Endodermal cell (in vitro differentiated cells): Measurements from ENCODE around the gene INSIG1. TPM values are rescaled to one million over a fixed set of nuclear protein-coding genes. Genes with fewer than 3 reads are reported as not detected.

Experiments
- DNase-seq: peaks from one replicate; pipeline ENCODE4 v3.0.0-alpha.2; 2017
- H3K27ac ChIP-seq: 2 replicates; pipeline ENCODE4 v1.5.1; 2013; ENCODE audit warnings: mild to moderate bottlenecking, low read depth, low read length, moderate library complexity
- H3K27me3 ChIP-seq: 2 replicates; pipeline ENCODE4 v1.6.1; 2013; ENCODE audit warnings: mild to moderate bottlenecking, low read length, moderate library complexity; ENCODE audit not compliant: insufficient read depth, control insufficient read depth, poor library complexity, severe bottlenecking
- H3K36me3 ChIP-seq: 2 replicates; pipeline ENCODE4 v1.7.0; 2013; ENCODE audit warnings: mild to moderate bottlenecking, low read length, moderate library complexity; ENCODE audit not compliant: control insufficient read depth, insufficient read depth
- H3K4me1 ChIP-seq: one replicate; pipeline ENCODE4 v1.7.0; 2013; ENCODE audit warnings: low read length; ENCODE audit not compliant: control insufficient read depth, insufficient read depth
- H3K4me3 ChIP-seq: 2 replicates; pipeline ENCODE4 v1.5.1; 2013; ENCODE audit warnings: mild to moderate bottlenecking, low read length, moderate library complexity
- H3K9ac ChIP-seq: 2 replicates; pipeline ENCODE4 v1.6.1; 2013; ENCODE audit warnings: mild to moderate bottlenecking, low read length, moderate library complexity; ENCODE audit not compliant: poor library complexity, severe bottlenecking; ENCODE audit errors: extremely low read depth
- H3K9me3 ChIP-seq: 2 replicates; pipeline ENCODE4 v1.6.1; 2013; ENCODE audit warnings: mild to moderate bottlenecking, low read length, moderate library complexity; ENCODE audit not compliant: control insufficient read depth
- H3K27ac Mint-ChIP-seq: 2 replicates; pipeline ENCODE4 v1.8.0; 2020; ENCODE audit warnings: mixed read lengths
- H3K27me3 Mint-ChIP-seq: 2 replicates; pipeline ENCODE4 v1.8.0; 2021; ENCODE audit warnings: mild to moderate bottlenecking, mixed read lengths; ENCODE audit not compliant: insufficient read depth
- H3K36me3 Mint-ChIP-seq: 2 replicates; pipeline ENCODE4 v1.8.0; 2020; ENCODE audit warnings: low read depth, mixed read lengths
- H3K4me1 Mint-ChIP-seq: 2 replicates; pipeline ENCODE4 v1.8.0; 2020; ENCODE audit warnings: mixed read lengths
- H3K4me3 Mint-ChIP-seq: 2 replicates; pipeline ENCODE4 v1.8.0; 2020; ENCODE audit warnings: mild to moderate bottlenecking, moderate library complexity, mixed read lengths
- H3K9me3 Mint-ChIP-seq: 2 replicates; pipeline ENCODE4 v1.8.0; 2020; ENCODE audit warnings: mild to moderate bottlenecking, mixed read lengths
- WGBS, 2 experiments: methylation state at CpG; one replicate each; pipeline versions ENCODE4 v1.1.5 to v1.1.7; 2013; ENCODE audit warnings: missing lambda C conversion rate in 2 of 2, mixed read lengths in 1 of 2; ENCODE audit not compliant: insufficient coverage in 1 of 2, insufficient read length in 1 of 2; 5-methylcytosine and 5-hydroxymethylcytosine counted together
- total RNA-seq, 2 donors: library from RNA; stranded (reverse); fragmentation: NEBNext Ultra II Directional in 1 of 2; extraction: Animal tissue kit (Norgen Biotek cat#: 25700) in 1 of 2; gene quantifications; 2 replicates in 1 of 2; 3 replicates in 1 of 2; pipeline ENCODE4 v1.2.1, GENCODE V29; 2021
- TF ChIP-seq, protein P1 (sequence below): fragments of 200-600 bp; sonication (generic); conservative IDR thresholded peaks from 2 replicates; pipeline ENCODE4 v1.5.0; 2021; ENCODE audit warnings: antibody characterized with exemption, mild to moderate bottlenecking

The INSIG1 gene
- total RNA-seq, 2 donors from 2014 or later, result 27.2 to 36.9 TPM

DNA sequence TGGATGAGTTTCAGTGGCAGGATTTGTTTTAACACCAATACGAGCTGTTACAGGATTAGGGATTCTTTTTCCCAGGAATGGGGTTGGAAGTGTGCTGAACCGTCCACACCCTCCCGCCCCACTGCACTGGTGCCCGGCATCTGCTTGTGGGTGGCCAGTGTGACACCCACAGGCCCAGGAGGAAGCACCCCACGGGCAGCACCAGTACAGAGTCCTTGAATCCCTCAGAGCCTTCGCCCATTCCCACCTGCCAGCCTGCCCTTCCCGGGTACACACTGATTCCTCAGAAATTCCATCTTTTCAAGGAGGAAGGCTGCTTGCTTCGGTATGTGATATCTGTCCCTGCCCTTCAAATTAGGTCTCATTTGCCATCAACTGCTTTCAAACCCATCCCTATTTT, 15.4 kb downstream of the INSIG1 start:
- Histone ChIP-seq H3K4me1 (no peaks in the 10 kb centered on the region), H3K27ac (no peak overlapping the region), H3K9me3 (no peaks in the 10 kb centered on the region), H3K4me3 (no peak overlapping the region), H3K9ac (no peak overlapping the region), H3K27me3 (no peaks in the 10 kb centered on the region), H3K36me3 (peaks cover 25% of the 10 kb centered on the region)
- H3K27me3 Mint-ChIP-seq, result peaks cover 4% of the 10 kb centered on the region
- H3K4me3 Mint-ChIP-seq, result no peak overlapping the region
- TF ChIP-seq, protein P1, sequence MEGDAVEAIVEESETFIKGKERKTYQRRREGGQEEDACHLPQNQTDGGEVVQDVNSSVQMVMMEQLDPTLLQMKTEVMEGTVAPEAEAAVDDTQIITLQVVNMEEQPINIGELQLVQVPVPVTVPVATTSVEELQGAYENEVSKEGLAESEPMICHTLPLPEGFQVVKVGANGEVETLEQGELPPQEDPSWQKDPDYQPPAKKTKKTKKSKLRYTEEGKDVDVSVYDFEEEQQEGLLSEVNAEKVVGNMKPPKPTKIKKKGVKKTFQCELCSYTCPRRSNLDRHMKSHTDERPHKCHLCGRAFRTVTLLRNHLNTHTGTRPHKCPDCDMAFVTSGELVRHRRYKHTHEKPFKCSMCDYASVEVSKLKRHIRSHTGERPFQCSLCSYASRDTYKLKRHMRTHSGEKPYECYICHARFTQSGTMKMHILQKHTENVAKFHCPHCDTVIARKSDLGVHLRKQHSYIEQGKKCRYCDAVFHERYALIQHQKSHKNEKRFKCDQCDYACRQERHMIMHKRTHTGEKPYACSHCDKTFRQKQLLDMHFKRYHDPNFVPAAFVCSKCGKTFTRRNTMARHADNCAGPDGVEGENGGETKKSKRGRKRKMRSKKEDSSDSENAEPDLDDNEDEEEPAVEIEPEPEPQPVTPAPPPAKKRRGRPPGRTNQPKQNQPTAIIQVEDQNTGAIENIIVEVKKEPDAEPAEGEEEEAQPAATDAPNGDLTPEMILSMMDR, result no peak
- no peaks in the 10 kb centered on the region for H3K9me3 Mint-ChIP-seq
- H3K36me3 Mint-ChIP-seq, result peaks cover 24% of the 10 kb centered on the region
- no peaks in the 10 kb centered on the region for H3K4me1 Mint-ChIP-seq
- no peak overlapping the region for H3K27ac Mint-ChIP-seq
- WGBS, 2 experiments, result 91 to 100% methylated on average over 2 to 8 of the region's 8 CpGs
- no peak for DNase-seq

DNA sequence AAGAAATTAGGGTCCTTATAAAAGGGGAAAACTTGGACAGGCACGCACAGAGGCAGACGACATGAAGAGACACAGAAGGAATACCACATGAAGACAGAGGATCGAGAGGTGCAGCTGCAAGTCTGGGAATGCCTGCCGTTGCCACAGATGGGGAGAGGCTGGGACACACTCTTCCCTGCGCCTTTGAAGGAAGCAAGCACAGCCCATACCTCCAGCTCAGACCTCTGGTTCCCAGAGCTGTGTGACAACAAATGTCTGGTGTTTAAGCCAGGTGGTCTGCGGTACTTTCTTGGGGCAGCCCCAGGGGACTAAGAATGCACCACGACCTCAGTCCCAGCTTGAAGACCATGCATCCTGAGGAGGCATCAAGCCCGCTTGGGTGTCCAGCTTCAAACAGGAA, 18.3 kb downstream of the INSIG1 start:
- Histone ChIP-seq H3K27ac (no peak overlapping the region), H3K4me3 (no peak overlapping the region), H3K9ac (no peak overlapping the region), H3K4me1 (no peaks in the 10 kb centered on the region), H3K27me3 (peaks cover 8% of the 10 kb centered on the region), H3K9me3 (no peaks in the 10 kb centered on the region), H3K36me3 (no peaks in the 10 kb centered on the region)
- H3K36me3 Mint-ChIP-seq, result no peaks in the 10 kb centered on the region
- H3K4me1 Mint-ChIP-seq, result no peaks in the 10 kb centered on the region
- 88 to 95% methylated on average over 8 of the region's 8 CpGs for WGBS, 2 experiments
- H3K4me3 Mint-ChIP-seq, result no peak overlapping the region
- TF ChIP-seq, protein P1, result no peak
- DNase-seq, result peak; percentile 32
- H3K27me3 Mint-ChIP-seq, result peaks cover 7% of the 10 kb centered on the region
- no peak overlapping the region for H3K27ac Mint-ChIP-seq
- no peaks in the 10 kb centered on the region for H3K9me3 Mint-ChIP-seq

DNA sequence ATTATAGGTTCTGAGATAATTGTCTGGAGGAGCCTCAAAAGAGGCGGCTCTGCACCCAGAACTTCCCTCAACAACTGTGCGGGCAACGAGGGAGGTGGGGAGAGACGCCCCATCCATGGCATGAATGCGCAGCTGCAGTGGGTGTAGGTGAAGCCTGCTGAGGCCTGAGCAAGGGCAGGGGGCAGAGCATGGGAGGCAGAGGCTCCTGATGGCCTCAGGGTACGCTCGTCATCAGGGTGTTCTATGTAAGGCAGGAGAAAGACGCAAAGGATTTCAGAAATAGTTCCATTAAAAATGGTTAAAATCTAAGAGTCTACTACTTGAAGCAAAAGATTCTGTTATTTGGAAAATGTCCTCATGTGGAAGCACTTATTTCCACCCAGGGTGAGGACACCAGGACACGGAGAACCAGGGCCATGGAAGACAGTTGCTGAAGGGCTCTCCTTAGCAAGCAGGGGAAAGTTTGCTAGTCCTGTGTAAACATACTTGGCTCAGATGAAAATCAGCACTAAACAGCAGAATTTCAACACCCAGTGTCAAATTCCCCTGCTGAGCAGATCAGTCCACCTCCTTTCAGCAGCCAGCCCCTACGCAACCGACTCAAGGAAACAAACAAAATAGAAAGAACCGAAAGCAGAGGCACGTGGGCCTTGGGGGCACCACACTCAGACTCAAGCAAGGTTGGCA, 18.9 kb downstream of the INSIG1 start:
- Mint-ChIP-seq H3K4me1 (no peaks in the 10 kb centered on the region), H3K9me3 (no peaks in the 10 kb centered on the region), H3K27ac (no peak overlapping the region), H3K27me3 (peaks cover 7% of the 10 kb centered on the region), H3K36me3 (no peaks in the 10 kb centered on the region), H3K4me3 (no peak overlapping the region)
- no peak for DNase-seq
- H3K9me3 ChIP-seq, result no peaks in the 10 kb centered on the region
- H3K27ac ChIP-seq, result no peak overlapping the region
- no peaks in the 10 kb centered on the region for H3K4me1 ChIP-seq
- 89 to 91% methylated on average over 8 to 13 of the region's 13 CpGs for WGBS, 2 experiments
- no peaks in the 10 kb centered on the region for H3K36me3 ChIP-seq
- peaks cover 8% of the 10 kb centered on the region for H3K27me3 ChIP-seq
- H3K9ac ChIP-seq, result no peak overlapping the region
- H3K4me3 ChIP-seq, result no peak overlapping the region
- TF ChIP-seq, protein P1, result no peak
